ENCODE results near the gene MAPKAP1. TPM values are rescaled to one million over a fixed set of nuclear protein-coding genes. Genes with fewer than 3 reads are reported as not detected.

The MAPKAP1 gene
- total and polyA plus RNA-seq, 9 of the 15 experiments (the other 6 are each of a cell fraction or from before 2014, with no cell fraction given) = 2.6 to 82.1 (median 61.1) TPM

- no TSS peak for BruUV-seq (replicated peaks)
- TF ChIP-seq MEF2A (IDR thresholded peaks at IDR 0.05; ENCODE audit: control insufficient read depth, low read depth, low read length) (no peak), SMARCE1 (IDR thresholded peaks at IDR 0.05) (no peak), ZBED1 (IDR thresholded peaks at IDR 0.05) (no peak), CHD2 (IDR thresholded peaks at IDR 0.05; ENCODE audit: low read depth, low read length) (no peak), ZKSCAN1 (IDR thresholded peaks at IDR 0.05; ENCODE audit: low read depth, low read length) (no peak), CREB1 (IDR thresholded peaks at IDR 0.05) (no peak), CREB1 (CRISPR knock-in tag; IDR thresholded peaks at IDR 0.05) (no peak), RNF2 (IDR thresholded peaks at IDR 0.05) (no peak), THRA (IDR thresholded peaks at IDR 0.05) (no peak), ZSCAN32 (CRISPR knock-in tag; IDR thresholded peaks at IDR 0.05) (no peak), SETDB1 (IDR thresholded peaks at IDR 0.05; ENCODE audit: low read length) (no peak), NFATC3 (IDR thresholded peaks at IDR 0.05) (no peak), ZHX1 (conservative IDR thresholded peaks at IDR 0.05; ENCODE audit: low read length) (no peak)
- H3K9ac ChIP-seq (ENCODE audit: insufficient read depth in 1 of 2, low read depth in 2 of 2, low read length in 2 of 2) = no peak overlapping the region
- no peaks in the 10 kb centered on the region for H3K9me1 ChIP-seq (ENCODE audit: control insufficient read depth, insufficient read depth, low read length)
- no peaks in the 10 kb centered on the region for H3K9me3 ChIP-seq (replicated peaks; ENCODE audit: control insufficient read depth, insufficient read depth, low read depth, low read length)
- no peak overlapping the region for H3K27ac ChIP-seq (ENCODE audit: extremely low read depth, low read depth, low read length)
- no peak for ATAC-seq
- H4K20me1 ChIP-seq (replicated peaks; ENCODE audit: control insufficient read depth, insufficient read depth, low read length) = no peaks in the 10 kb centered on the region
- in situ Hi-C loops (cut with MboI) (no loop called here), intact Hi-C loops (cut with micrococcal nuclease) (no loop called here)
- POLR2A ChIA-PET = no interaction called here
- CTCF ChIA-PET (ENCODE audit: low intra/inter-chr PET ratio) = no interaction called here
- peak; percentile 49 for FAIRE-seq
- 56% methylated on average over 1 of the region's 1 CpG for WGBS (ENCODE audit: insufficient coverage, low coverage, missing lambda C conversion rate)
- no peak overlapping the region for H3K4me2 ChIP-seq (ENCODE audit: insufficient read depth, low read length)
- H3K4me1 ChIP-seq (replicated peaks in 1 of 2; ENCODE audit: control insufficient read depth in 2 of 2, insufficient read depth in 2 of 2, low read length in 2 of 2) = no peaks in the 10 kb centered on the region
- no peaks in the 10 kb centered on the region for H3K36me3 ChIP-seq (ENCODE audit: control insufficient read depth, insufficient read depth, low read length)
- H3K27me3 ChIP-seq (ENCODE audit: control insufficient read depth in 2 of 2, insufficient read depth in 2 of 2, low read length in 2 of 2) = no peaks in the 10 kb centered on the region
- no peak overlapping the region for H2AFZ ChIP-seq (ENCODE audit: low read depth, low read length)
- H3K4me3 ChIP-seq = no peak overlapping the region
- no peaks in the 10 kb centered on the region for H3K79me2 ChIP-seq (ENCODE audit: control insufficient read depth, insufficient read depth, low read length)
- no peak for DNase-seq (ENCODE audit: extremely low read depth in 1 of 4, low spot score in 3 of 4)
Measured at GRCh38 chr9:125600194-125600593, 106.8 kb downstream of the MAPKAP1 start.

Measured in K562 (cell line).